Measurements from ENCODE around the gene CD302.
"Not testable (repeated sequence)": the region's sequence is repeated elsewhere in the genome, so short reads cannot be mapped to it uniquely, and the experiment has no call there.

The CD302 gene

GRCh38 chr2:159797543-159798375 lies at the start of gene CD302:
CD302 (minus strand) TSS chr2:159798208; CDS start chr2:159798198, 10 bp downstream.
- DNase-seq (ENCODE audit: low read depth): no peak

GRCh38 chr2:159846564-159846963 lies 48.6 kb upstream of the CD302 start:
- no peak for DNase-seq (ENCODE audit: low read depth)

GRCh38 chr2:159840616-159841015 lies 42.6 kb upstream of the CD302 start:
- no peak for DNase-seq (ENCODE audit: low read depth)

- no peak for DNase-seq (ENCODE audit: low read depth)
Measured at GRCh38 chr2:159832858-159833257, 34.9 kb upstream of the CD302 start.

GRCh38 chr2:159832026-159832425 lies 34.0 kb upstream of the CD302 start:
- DNase-seq (ENCODE audit: low read depth): no peak

GRCh38 chr2:159829376-159829775 lies 31.4 kb upstream of the CD302 start:
- DNase-seq (ENCODE audit: low read depth): no peak

- DNase-seq (ENCODE audit: low read depth): no peak
Measured at GRCh38 chr2:159828738-159829137, 30.7 kb upstream of the CD302 start.

- not testable (repeated sequence) for DNase-seq (ENCODE audit: low read depth)
Measured at GRCh38 chr2:159822478-159822833, 24.4 kb upstream of the CD302 start.

- not testable (repeated sequence) for DNase-seq (ENCODE audit: low read depth)
Measured at GRCh38 chr2:159821775-159822477, 23.9 kb upstream of the CD302 start.

- DNase-seq (ENCODE audit: low read depth): no peak
Measured at GRCh38 chr2:159818940-159819339, 20.9 kb upstream of the CD302 start.

GRCh38 chr2:159817283-159817682 lies 19.3 kb upstream of the CD302 start:
- DNase-seq (ENCODE audit: low read depth): no peak

- no peak for DNase-seq (ENCODE audit: low read depth)
Measured at GRCh38 chr2:159811232-159811631, 13.2 kb upstream of the CD302 start.

- DNase-seq (ENCODE audit: low read depth): no peak
Measured at GRCh38 chr2:159808032-159808425, 10.0 kb upstream of the CD302 start.

- DNase-seq (ENCODE audit: low read depth): no peak
Measured at GRCh38 chr2:159807183-159808031, 9.4 kb upstream of the CD302 start.

GRCh38 chr2:159804941-159805340 lies 6.9 kb upstream of the CD302 start:
- no peak for DNase-seq (ENCODE audit: low read depth)

- no peak for DNase-seq (ENCODE audit: low read depth)
Measured at GRCh38 chr2:159803235-159803962, 5.4 kb upstream of the CD302 start.

- DNase-seq (ENCODE audit: low read depth): no peak
Measured at GRCh38 chr2:159802673-159803072, 4.7 kb upstream of the CD302 start.

GRCh38 chr2:159799833-159800232 lies 1.8 kb upstream of the CD302 start:
- DNase-seq (ENCODE audit: low read depth): no peak

GRCh38 chr2:159798376-159798725 lies 343 bp upstream of the CD302 start:
- DNase-seq (ENCODE audit: low read depth): no peak

- DNase-seq (ENCODE audit: low read depth): no peak
Measured at GRCh38 chr2:159797225-159797542, 824 bp downstream of the CD302 start.

- DNase-seq (ENCODE audit: low read depth): no peak
Measured at GRCh38 chr2:159795841-159796690, 1.9 kb downstream of the CD302 start.

Data from HS-5 (cell line).